OCI-LY7 (cell line): Measurements from ENCODE around the gene PXDN.

Experiments
- CTCF ChIP-seq: fragments of 200-600 bp; sonication (generic); conservative IDR thresholded peaks from 2 replicates; pipeline ENCODE4 v1.5.1; 2014; ENCODE audit warnings: mild to moderate bottlenecking, antibody characterized with exemption, low read length, moderate library complexity, mixed read lengths
- EZH2phosphoT487 ChIP-seq: fragments of 200-600 bp; sonication (generic); IDR thresholded peaks from 2 replicates; pipeline ENCODE4 v1.6.1; 2018; ENCODE audit warnings: low read depth, borderline replicate concordance, mild to moderate bottlenecking, mixed run types, antibody characterized with exemption, low read length, moderate library complexity, mixed read lengths

GRCh38 chr2:1602278-1603010 lies 141.9 kb downstream of the PXDN start:
- TF ChIP-seq CTCF (no peak), EZH2phosphoT487 (no peak)
